HG02759 (cell line): ENCODE measurements around the gene CHST10.
"Not testable (repeated sequence)": the region's sequence is repeated elsewhere in the genome, so short reads cannot be mapped to it uniquely, and the experiment has no call there.

Experiments
- ATAC-seq: cut with Tn5 transposase; IDR thresholded peaks from one replicate; pipeline ENCODE4 v1.9.1; 2021; ENCODE audit warnings: mild to moderate bottlenecking, moderate library complexity; ENCODE audit not compliant: unreplicated experiment

The CHST10 gene

DNA sequence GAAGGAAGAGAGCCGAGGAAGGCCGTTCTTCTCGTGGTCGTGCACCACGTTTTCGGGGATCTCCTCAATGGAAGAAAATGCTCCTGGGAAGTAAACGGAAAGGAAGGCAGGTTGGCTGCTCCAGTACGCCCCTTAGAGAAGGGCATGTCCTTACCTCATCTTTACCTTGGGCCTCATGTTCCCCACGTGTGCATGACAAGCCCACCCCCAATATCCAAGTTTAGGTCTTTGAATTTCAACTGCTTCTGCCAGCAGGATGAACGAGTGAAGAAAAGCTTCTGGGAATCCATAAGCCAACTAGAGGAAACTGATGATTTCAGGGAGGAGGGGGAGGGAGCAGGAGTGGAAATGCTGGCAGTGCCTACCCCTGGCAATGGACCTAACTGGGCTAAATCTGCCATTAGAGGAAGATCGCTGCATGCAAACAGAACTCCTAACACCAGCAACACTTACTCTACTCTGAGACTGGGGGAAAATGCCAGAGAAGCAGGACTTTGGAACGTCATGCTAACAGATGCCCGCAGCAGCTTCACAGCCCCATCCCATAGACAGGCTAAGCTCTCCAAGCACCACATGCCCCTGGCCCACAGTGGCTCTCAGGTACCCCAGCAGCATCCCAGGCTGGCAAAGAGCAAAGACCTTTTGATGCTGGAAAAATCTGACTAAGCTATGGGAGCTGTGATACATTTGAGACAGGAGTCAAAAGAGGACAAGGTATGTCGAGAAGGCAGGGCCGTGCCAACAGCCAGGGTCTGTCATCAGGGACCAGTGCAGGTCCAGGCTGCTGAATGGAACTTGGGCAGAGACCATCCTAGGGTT, 21.7 kb downstream of the CHST10 start:
- ATAC-seq: no peak

GRCh38 chr2:100394111-100394641, 23.3 kb downstream of the CHST10 start:
- peak; percentile 47 for ATAC-seq

GRCh38 chr2:100393362-100393761, 24.1 kb downstream of the CHST10 start:
- no peak for ATAC-seq

GRCh38 chr2:100392715-100393114, 24.8 kb downstream of the CHST10 start:
- no peak for ATAC-seq

DNA sequence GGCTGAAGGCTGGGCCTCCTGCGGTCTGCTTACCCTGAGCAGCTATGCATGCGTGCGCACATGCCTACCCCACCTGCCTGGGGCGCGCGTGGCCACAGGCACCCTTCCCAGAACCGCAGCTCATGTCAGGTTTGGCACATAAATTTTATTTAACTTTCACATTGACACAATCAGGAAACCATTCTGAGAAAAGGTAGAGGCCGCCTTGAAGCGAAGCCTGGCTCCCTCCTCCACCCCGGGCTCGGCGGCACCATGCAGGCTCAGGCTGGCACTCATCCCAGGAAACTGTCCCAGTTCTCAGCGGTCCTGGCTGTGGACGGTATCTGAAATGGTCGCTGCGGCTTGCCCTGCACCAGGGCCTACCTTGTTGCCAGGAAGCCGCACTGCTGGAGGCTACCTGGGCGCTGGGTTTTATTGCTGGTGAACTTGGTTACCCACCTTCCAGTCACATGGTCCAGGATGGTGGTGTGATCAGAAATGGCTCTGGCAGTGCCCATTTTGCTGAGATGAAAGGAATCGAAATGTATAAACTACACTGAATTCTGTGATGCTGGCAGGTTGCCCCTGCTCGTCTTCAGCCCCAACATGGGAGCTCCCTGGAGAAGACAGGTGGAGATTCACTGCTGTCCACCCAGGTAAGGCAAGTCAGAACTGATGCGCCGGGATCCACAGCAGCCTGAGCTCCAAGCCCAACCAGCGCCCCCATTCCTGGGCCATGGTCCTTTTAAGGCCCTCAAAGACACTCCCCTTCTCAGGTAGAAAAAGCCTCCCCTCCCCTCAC, 25.5 kb downstream of the CHST10 start:
- ATAC-seq: no peak

DNA sequence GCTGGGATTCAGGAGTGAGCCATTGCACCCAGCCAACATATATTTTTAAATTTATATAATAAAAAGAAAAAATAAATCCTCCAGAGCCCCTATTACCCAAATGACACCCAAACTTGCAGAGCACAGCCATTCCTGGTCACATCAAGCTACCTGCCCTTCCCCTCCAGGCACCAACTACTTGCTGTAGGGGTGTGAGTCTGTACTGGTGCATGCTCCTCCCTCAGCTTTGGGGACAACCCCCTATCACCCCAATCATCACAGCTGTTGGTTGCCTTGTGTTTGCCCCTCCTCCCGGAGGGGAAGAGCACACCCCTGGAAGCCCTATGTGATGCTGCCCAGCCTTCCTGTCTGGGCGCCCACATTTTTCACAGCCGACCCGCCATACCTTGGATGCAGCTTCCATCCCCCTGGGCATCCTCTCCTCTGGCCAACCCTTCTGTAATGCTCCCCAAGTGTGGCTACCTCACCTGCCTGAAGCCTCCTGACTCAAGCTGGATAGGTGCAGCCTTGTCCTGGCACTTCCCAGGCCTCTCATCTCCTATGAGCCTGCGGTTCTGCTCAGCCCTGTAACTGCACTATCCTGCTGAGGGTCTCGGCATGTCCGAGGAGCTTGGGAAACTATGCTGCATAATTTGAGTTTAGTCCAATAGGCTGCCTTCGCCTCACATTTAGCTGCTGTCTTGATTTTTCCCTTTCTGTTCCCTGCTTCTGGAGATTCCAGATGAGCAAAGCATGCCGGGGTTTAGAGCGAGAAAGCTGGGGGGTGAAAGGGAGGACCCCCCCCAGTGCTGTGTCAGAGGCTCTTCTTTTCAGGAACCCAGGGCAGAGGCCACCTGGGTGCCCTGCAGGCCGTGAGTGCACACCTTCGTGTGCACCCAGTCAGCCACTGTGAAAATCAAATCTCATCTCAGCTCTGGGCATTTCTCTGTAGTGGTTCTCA, 27.2 kb downstream of the CHST10 start:
- no peak for ATAC-seq

- ATAC-seq: no peak
Measured at GRCh38 chr2:100388703-100389102, 28.8 kb downstream of the CHST10 start.

GRCh38 chr2:100383954-100384353, 33.5 kb downstream of the CHST10 start:
- ATAC-seq: no peak

DNA sequence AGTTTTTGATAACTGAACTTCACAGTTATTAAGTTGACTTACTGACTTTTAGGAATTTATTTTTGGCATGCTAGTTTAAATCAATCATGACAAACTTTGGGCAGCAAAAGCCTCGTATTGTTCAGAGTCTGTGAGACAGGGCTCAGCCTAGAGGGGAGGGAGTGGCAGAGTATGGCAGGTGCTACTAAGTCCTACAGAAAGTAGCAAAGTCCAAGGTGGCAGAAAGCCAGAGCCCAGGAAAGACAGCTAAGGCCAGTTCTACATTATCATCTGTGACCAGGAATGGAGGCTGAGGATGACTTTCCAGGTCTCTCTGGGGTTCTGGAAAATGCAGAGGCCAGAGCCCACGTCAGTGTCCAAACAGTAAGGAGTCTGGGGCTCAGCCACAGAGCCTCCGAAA, 34.2 kb downstream of the CHST10 start:
- no peak for ATAC-seq

DNA sequence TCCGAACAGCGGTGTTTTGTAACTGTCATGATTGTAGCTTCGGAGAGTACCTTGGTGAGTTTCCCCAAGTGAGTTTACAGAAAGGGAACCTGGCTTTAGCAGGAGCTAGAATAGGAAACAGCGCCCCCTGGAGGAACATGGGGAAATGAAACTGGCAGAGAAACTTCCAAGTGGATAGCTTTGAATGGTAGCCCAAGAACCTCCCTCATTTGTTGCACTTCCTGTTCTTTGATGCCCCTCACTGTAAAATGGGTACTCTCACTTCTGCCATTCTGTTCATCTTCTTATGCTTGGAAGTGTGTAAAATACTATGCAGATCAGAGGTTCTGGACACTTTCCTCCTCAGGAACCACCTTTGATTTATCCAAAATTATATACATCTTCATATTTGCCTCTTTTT, 36.2 kb downstream of the CHST10 start:
- ATAC-seq: peak; percentile 75

- no peak for ATAC-seq
Measured at GRCh38 chr2:100380681-100381080, 36.8 kb downstream of the CHST10 start.

GRCh38 chr2:100376836-100377235, 40.6 kb downstream of the CHST10 start:
- no peak for ATAC-seq

DNA sequence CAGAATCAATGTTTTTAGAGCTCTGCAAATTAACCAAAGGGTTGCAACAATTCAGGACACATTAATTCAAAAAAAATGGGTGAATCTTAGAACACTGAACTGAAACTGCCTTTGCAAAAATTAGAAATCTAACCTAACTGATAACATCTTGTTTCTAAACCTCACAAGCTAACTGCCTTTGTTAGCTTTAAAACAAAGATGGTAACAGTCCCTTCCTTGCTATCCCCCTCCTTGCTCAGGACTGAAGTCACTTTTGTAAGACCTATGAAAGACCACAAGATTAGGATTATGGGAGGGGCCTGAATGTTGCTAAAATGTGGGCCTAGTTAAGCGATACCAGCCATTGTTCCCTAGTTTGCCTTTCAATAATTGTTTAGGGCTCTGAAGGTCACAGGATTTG, 50.3 kb downstream of the CHST10 start:
- ATAC-seq: no peak

- no peak for ATAC-seq
Measured at GRCh38 chr2:100365434-100365833, 52.0 kb downstream of the CHST10 start.

GRCh38 chr2:100362269-100362668, 55.2 kb downstream of the CHST10 start:
- ATAC-seq: not testable (repeated sequence)

GRCh38 chr2:100359576-100359975, 57.9 kb downstream of the CHST10 start:
- ATAC-seq: no peak

DNA sequence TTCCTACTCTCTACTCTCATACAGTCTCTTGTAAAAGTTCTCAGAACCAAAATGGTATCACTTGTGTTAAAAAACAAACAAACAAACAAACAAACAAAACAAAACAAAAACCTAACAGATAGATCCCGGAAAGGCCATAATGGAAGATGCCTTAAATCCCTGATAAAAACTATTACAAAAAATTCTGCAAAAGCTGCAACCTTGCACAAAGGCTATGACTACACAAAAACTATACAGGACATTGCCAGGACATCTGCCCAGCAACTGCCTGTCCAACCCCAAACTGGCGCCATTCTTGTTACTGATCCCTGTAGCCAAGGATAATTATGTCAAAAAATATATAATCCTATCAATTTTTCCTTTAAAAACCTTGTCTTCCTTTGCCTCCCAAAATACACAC, 58.9 kb downstream of the CHST10 start:
- no peak for ATAC-seq

DNA sequence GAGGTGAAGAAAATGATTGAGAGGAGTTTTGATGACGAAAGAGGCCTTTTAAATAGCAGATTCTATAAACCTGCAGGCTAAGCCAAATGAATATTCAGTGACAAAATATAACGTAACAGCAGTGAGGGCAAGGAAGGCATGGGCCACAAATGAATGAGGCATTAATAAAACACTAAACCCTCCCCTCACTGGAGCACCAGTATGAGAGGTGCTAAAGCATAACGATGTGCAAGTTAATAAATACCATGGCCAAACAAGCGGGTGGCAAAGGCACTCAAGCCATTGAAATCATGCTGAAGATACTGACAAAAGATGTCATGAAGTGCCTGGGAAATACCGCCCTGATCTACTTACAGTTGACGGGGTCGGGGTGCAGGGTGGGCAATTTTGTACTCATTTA, 64.9 kb downstream of the CHST10 start:
- no peak for ATAC-seq

DNA sequence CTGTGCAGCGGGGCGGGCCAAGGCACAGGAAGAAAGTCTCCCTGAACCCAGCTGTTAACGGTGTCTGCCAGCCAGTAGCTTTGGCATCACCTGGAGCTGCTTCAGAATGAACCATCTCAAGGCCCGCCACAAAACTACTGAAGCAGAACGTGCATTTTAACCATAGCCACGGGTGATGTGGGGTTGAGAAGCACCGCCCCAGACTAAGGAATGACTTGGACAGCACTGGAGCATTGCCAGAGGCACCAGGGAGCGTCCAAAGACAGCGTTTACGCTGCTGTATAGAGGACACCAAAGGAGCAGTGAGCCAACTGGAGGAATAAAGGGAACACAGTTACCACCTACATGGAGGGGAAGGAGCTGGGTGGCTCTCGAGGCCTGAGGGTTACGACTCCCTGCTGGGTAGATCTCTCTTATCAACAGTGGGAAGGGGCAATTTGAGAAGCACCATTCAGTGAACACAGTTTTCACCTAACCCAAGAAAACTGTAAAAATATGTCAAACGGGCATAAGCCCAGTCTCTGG, 66.7 kb downstream of the CHST10 start:
- ATAC-seq: no peak

GRCh38 chr2:100345144-100345543, 72.3 kb downstream of the CHST10 start:
- ATAC-seq: not testable (repeated sequence)

DNA sequence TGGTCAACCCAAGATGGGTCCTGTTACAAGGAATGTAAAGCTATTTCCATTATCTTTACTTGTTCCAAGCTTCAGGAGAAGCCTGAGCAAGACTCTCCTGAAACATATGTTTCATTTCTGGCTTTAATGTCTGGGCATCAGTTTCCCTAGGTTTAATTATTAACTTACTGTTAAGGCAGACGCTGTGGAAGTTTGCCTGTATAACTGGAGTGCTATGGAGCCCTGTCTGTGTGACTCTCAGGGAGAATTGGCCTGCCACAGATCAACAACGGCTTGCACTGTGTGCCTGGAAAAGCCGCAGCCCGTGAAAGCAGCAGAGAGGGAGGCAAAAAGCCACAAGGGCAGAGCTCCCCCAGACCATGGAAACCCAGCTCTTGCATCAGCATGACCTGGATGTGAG, 73.0 kb downstream of the CHST10 start:
- no peak for ATAC-seq
